Muscle of back (tissue), 11 donors: ENCODE measurements around the gene GAS2L2. TPM values are rescaled to one million over a fixed set of nuclear protein-coding genes. Genes with fewer than 3 reads are reported as not detected.

Experiments used
- DNase-seq, 3 donors: peaks; one replicate each; pipeline versions ENCODE4 v3.0.0 to v3.0.0-alpha.2; 2013
- polyA plus RNA-seq, 10 donors: library from polyadenylated mRNA; unstranded; fragments of 120-200 nt; gene quantifications; one replicate each; pipeline ENCODE4 v1.2.1, GENCODE V29; 2013; ENCODE audit not compliant: insufficient read length in 10 of 10

GAS2L2 gene
- polyA plus RNA-seq, 10 donors, result not detected

- no peak for DNase-seq
Observed at GRCh38 chr17:35695613-35696012, 57.4 kb downstream of the GAS2L2 start.

GRCh38 chr17:35694906-35695305 lies 58.1 kb downstream of the GAS2L2 start:
- DNase-seq, result no peak

Other genes with a start within 250 kb of the GAS2L2 start
- 1 to 10 TPM in 1 of 10 donors, under 1 TPM in 6, not detected in 3; 0.05 to 3.6 (median 0.32) TPM for gene SLFN12L, start 215.6 kb downstream of the GAS2L2 start, polyA plus RNA-seq
- under 1 TPM in 9 of 10 donors, not detected in 1; 0.09 to 0.61 (median 0.23) TPM for gene SLFN14, start 192.4 kb downstream of the GAS2L2 start, polyA plus RNA-seq
- 1 to 10 TPM; 7.1 to 9.2 (median 7.9) TPM for gene PEX12, start 174.7 kb downstream of the GAS2L2 start, polyA plus RNA-seq
- 10 to 100 TPM; 72.0 to 89.4 (median 83.2) TPM for gene AP2B1, start 165.9 kb downstream of the GAS2L2 start, polyA plus RNA-seq
- gene RASL10B, start 21.6 kb downstream of the GAS2L2 start, polyA plus RNA-seq, result 1 to 10 TPM; 1.1 to 4.1 (median 2.1) TPM
- gene C17orf50, start 7.6 kb upstream of the GAS2L2 start, polyA plus RNA-seq, result not detected
- gene MMP28, start 42.4 kb upstream of the GAS2L2 start, polyA plus RNA-seq, result 1 to 10 TPM; 1.6 to 5.0 (median 3.2) TPM
- gene TAF15, start 56.2 kb upstream of the GAS2L2 start, polyA plus RNA-seq, result 100 to 1,000 TPM in 9 of 10 donors, 10 to 100 TPM in 1; 94.1 to 155 (median 124) TPM
- not detected for gene HEATR9, start 115.7 kb upstream of the GAS2L2 start, polyA plus RNA-seq
- 1 to 10 TPM in 6 of 10 donors, under 1 TPM in 4; 0.41 to 7.3 (median 1.2) TPM for gene CCL5, start 127.1 kb upstream of the GAS2L2 start, polyA plus RNA-seq
- gene RDM1, start 177.5 kb upstream of the GAS2L2 start, polyA plus RNA-seq, result 1 to 10 TPM in 2 of 10 donors, under 1 TPM in 8; 0.20 to 1.5 (median 0.60) TPM
- gene LYZL6, start 190.5 kb upstream of the GAS2L2 start, polyA plus RNA-seq, result not detected
- under 1 TPM in 9 of 10 donors, not detected in 1; 0.11 to 0.56 (median 0.17) TPM for gene CCL16, start 228.3 kb upstream of the GAS2L2 start, polyA plus RNA-seq
- 10 to 100 TPM; 17.4 to 41.0 (median 32.6) TPM for gene CCL14, start 233.5 kb upstream of the GAS2L2 start, polyA plus RNA-seq
- gene CCL15, start 248.3 kb upstream of the GAS2L2 start, polyA plus RNA-seq, result under 1 TPM in 1 of 10 donors, not detected in 9; 0.19 TPM